Stimulated activated CD4-positive, alpha-beta T cell treated with anti-CD3 and anti-CD28 coated beads, Interleukin-1b, Interleukin-23, amount 100 ng/mL, for 48 hours (primary cell): Measurements from ENCODE around the gene SH3BGR.

Source experiments
- DNase-seq: peaks from one replicate; pipeline ENCODE4 v3.0.0-alpha.2; 2020

The SH3BGR gene

DNA sequence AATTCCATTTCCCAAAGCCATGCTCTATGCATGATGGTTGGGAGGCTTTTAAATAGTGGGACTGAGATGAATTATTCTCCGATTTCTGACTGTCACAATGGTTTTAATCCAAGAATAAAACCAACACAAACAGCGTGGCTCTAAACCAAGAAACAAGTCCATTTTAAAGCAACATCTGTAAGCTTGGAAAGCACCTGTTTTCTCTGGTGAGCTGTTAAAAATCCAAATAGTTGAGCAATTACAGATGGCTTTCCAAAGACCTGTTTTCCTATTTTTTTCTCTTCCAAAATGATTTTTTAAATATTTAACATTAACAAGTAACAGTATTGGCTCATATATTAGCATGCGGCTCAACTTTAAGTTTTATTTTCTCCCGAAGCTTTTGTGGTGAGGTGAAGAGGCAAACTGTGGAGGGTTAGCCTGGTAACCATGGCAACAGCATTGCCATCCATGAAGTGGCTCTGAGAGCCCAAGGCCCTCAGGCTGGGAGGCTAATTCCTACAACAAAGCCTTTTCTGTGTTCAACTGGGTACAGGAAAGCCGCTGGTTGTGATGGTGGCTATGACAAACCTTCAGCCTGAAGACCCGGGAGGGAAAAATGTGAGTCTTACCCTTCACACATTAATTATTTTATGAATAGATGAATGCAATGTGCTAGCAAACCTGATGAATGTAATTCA is 104.3 kb downstream of the SH3BGR start:
- no peak for DNase-seq

DNA sequence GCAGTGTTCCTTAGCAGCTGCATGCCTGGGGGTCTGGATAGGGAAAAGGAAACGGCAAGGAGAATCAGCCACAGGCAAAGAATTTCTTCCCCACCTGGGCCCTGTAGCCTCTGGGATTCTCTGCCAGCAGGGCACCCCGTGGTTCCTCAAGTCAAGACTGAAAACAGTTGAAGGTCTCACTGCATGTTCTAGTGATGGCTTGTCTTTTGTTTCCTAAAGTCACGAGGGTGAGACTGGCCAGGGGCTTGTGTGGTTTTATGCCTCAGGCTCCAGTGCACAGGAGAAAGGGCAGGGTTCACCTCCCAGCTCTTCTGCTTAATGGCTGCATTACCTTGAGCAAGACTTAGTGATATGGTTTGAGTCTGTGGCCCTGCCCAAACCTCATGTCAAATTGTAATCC is 107.7 kb downstream of the SH3BGR start:
- DNase-seq: no peak

DNA sequence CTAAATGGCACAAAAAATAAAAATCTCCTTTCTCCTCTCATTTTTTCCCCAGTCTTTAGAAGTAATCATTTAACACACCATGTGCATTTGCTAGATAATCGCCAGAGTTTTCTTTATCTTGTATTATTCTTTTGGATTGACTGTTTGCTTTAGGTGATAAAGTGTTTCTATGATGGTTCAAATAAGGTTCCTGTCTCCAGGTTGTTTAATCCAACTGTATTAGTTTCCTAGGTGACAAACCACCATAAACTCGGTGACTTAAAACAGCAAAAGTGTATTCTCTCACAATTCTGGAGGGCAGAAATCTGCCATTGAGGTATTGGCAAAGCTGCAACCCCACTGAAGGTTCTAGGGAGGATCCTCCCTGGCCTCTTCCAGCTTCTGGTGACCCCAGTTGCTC is 109.4 kb downstream of the SH3BGR start:
- no peak for DNase-seq

DNA sequence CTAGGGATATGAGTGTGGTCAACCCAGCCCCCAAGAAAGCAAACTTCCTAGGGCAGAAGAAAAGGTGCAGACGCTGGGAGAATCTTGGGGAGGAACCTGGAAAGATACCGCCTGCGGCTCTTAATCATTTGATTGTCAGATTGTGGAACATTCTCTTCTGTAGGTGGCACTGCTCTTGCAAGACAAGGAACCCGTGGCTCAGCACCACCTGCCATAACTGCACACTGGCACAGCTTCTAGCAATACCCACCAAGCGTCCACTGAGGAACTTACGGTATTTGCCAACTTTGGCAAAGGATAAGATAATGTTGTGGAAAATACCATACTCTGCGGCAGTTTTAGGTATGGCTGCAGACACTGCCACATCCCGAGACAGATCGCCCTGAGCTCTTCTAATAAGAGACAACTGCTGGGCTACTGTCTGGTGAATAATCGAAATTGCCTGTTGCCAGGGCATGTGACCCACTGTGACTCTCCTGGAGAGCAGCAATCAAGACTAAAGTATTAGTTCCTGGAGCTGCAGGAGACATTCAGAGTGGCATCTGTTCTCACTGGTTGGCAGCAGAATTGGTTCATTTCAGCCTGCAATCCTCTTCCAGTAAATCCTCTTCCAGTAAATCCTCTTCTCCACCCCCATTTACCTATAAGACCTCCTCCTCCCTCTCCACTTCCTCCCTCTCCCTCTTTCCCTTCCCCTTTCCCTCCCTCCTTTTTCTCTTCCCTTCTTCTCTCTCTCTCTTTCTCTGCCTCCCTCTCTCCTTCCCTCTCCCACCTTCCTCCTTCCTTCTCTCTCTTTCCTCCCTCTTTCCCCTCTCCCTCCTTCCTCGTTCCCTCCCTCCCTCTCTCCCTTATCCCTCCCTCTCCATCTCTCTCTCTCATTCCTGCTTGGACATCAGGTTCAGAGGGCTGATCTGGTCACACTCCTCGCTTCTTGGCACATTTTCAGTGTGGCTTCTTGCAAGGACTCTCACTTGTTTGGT is 111.3 kb downstream of the SH3BGR start:
- DNase-seq: no peak

DNA sequence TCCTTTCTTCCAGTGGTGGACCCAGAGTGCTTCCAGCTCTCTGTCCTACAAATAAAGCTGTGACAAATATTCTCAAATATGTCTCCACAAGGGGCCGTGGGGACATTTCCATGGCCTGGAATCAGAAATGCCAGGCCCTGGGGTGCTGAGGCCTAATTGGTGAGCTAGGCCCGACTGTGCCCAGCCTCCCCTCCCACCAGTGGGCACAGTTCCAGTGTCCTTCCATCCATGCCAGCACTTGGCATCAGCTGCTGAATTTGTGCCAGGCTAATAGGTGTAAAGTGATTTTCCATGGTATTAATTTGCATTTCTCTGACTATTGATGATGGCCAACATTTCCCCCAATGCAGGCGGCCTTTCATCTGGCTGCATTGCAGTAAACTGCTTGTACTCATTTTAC is 112.4 kb downstream of the SH3BGR start:
- DNase-seq: no peak
